LNCAP (cell line): Measurements from ENCODE around the gene GALNT6.

ENCODE experiments used
- TF ChIP-seq, protein P1 (sequence below): fragments of 450-650 bp; IDR thresholded peaks from 2 replicates; pipeline ENCODE4 v1.5.1; 2017; ENCODE audit warnings: mild to moderate bottlenecking

The GALNT6 gene

GRCh38 chr12:51403681-51404136 is 12.5 kb upstream of the GALNT6 start:
- TF ChIP-seq, protein P1, sequence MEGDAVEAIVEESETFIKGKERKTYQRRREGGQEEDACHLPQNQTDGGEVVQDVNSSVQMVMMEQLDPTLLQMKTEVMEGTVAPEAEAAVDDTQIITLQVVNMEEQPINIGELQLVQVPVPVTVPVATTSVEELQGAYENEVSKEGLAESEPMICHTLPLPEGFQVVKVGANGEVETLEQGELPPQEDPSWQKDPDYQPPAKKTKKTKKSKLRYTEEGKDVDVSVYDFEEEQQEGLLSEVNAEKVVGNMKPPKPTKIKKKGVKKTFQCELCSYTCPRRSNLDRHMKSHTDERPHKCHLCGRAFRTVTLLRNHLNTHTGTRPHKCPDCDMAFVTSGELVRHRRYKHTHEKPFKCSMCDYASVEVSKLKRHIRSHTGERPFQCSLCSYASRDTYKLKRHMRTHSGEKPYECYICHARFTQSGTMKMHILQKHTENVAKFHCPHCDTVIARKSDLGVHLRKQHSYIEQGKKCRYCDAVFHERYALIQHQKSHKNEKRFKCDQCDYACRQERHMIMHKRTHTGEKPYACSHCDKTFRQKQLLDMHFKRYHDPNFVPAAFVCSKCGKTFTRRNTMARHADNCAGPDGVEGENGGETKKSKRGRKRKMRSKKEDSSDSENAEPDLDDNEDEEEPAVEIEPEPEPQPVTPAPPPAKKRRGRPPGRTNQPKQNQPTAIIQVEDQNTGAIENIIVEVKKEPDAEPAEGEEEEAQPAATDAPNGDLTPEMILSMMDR, result no peak

DNA sequence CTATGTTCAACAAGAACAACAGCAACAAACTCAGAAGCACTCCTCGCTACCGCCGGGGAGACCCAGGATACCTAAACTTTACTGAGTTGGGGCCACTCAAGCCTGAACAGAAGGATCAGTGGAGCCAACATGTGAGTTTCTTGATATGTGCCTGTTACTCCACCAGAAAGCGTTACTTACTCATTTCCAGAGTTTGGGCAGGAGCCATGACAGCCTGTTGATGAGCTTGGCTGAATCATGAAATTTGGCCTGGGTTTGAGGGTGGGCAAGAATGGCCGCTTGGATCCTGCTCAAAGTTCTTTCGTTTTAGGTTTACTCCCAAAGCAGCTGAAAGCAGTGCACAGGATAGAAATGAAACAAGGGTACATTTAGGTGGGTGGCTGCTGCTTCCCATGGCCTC is 12.0 kb upstream of the GALNT6 start:
- TF ChIP-seq, protein P1, result no peak

DNA sequence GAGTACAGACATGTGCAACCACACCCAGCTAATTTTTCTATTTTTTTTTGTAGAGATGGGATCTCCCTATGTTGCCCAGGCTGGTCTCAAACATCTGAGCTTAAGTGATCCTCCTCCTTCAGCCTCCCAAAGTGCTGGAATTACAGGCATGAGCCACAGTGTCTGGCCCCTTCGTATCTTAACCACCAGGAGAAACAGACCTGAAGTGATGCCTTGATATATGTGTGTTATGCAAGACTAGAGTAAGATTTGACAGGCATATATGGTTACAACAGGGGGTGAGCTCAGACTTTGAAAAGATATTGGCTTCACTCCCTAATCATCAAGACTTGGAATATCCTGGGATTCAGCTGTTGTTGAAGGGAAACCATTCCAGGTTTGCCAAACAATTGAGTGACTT is 10.7 kb upstream of the GALNT6 start:
- TF ChIP-seq, protein P1, result no peak

DNA sequence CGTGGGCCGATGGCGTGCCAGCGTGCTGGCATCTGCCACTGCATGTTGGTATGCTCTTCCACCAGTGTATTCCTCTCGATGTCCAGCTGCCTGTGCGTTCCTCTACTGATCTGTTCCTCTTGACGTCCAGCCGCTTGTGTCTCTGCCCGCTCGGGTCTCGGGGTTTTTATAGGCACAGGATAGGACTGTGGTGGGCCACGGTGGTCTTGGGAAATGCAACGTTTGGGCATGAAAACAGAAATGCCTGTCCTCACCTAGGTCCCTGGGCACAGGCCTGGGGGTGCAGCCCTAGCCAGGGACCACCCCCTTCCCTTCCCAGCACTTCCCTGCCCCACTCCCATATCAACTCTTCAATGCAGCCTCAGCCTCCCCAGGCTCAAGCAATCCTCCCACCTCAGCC is 10.3 kb upstream of the GALNT6 start:
- TF ChIP-seq, protein P1, result no peak

GRCh38 chr12:51401020-51401419 is 9.8 kb upstream of the GALNT6 start:
- TF ChIP-seq, protein P1, result no peak

- TF ChIP-seq, protein P1, result no peak
Measured at GRCh38 chr12:51399891-51400290, 8.7 kb upstream of the GALNT6 start.

GRCh38 chr12:51397670-51398069 is 6.5 kb upstream of the GALNT6 start:
- TF ChIP-seq, protein P1, result no peak
